HepG2 (cell line): Measurements from ENCODE around the gene P4HTM. TPM values are rescaled to one million over a fixed set of nuclear protein-coding genes. Genes with fewer than 3 reads are reported as not detected.
A peak's percentile ranks its signal among the peaks of the same experiment; 100 is the strongest.

Experiments used
- ARHGAP35 ChIP-seq: sonication (generic); formaldehyde crosslinking; IDR thresholded peaks from 2 replicates; pipeline ENCODE4 v1.9.0; 2022; ENCODE audit warnings: mild to moderate bottlenecking, inconsistent platforms, moderate library complexity, missing genetic modification reagents, borderline replicate concordance
- DNMT3B ChIP-seq: conservative IDR thresholded peaks from 2 replicates; pipeline ENCODE4 v1.6.1; 2016; ENCODE audit warnings: missing biosample characterization, control low read depth
- DPF2 ChIP-seq: sonication (generic); formaldehyde crosslinking; IDR thresholded peaks from 2 replicates; pipeline ENCODE4 v1.4.0; 2020; ENCODE audit warnings: mild to moderate bottlenecking, low read depth, missing genetic modification reagents, borderline replicate concordance
- GMEB2 ChIP-seq: IDR thresholded peaks from 2 replicates; pipeline ENCODE4 v1.6.1; 2016; ENCODE audit warnings: missing biosample characterization, missing genetic modification reagents, low read depth
- KDM6A ChIP-seq: IDR thresholded peaks from 2 replicates; pipeline ENCODE4 v1.6.1; 2016; ENCODE audit warnings: low read depth
- PAWR ChIP-seq: sonication (generic); formaldehyde crosslinking; IDR thresholded peaks from 2 replicates; pipeline ENCODE4 v1.4.0; 2020; ENCODE audit warnings: missing genetic modification reagents, mild to moderate bottlenecking, borderline replicate concordance
- TCF7 ChIP-seq: sonication (generic); IDR thresholded peaks from 2 replicates; pipeline ENCODE4 v1.6.1; 2016; ENCODE audit warnings: antibody characterized with exemption, low read depth
- TGIF2 ChIP-seq: IDR thresholded peaks from 2 replicates; pipeline ENCODE4 v1.6.1; 2016; ENCODE audit warnings: control low read depth, missing compliant biosample characterization
- ZEB1 ChIP-seq: IDR thresholded peaks from 2 replicates; pipeline ENCODE4 v1.6.1; 2012; ENCODE audit warnings: mild to moderate bottlenecking, low read depth, inconsistent platforms; ENCODE audit not compliant: insufficient replicate concordance
- ZNF343 ChIP-seq: sonication (generic); formaldehyde crosslinking; IDR thresholded peaks from 2 replicates; pipeline ENCODE4 v1.4.0; 2020; ENCODE audit warnings: mild to moderate bottlenecking, missing genetic modification reagents
- ZNF354B ChIP-seq: sonication (generic); formaldehyde crosslinking; IDR thresholded peaks from 2 replicates; pipeline ENCODE4 v1.8.0; 2022; ENCODE audit warnings: mild to moderate bottlenecking, missing genetic modification reagents
- ZNF704 ChIP-seq: sonication (generic); formaldehyde crosslinking; IDR thresholded peaks from 2 replicates; pipeline ENCODE4 v1.8.1; 2023; ENCODE audit warnings: mild to moderate bottlenecking, inconsistent platforms, moderate library complexity, missing genetic modification reagents, borderline replicate concordance
- polyA plus RNA-seq, 8 experiments: library from polyadenylated mRNA; depleted of rRNA in 3 of 8; stranded (reverse) in 7 of 8; unstranded in 1 of 8; fragments of >200 nt; fragmentation: Illumina TruSeq in 4 of 8; extraction: Trizol in 4 of 8; gene quantifications; 2 replicates each; pipeline versions ENCODE4 v1.2.1 to v1.2.3, GENCODE V29; 2011 to 2016; ENCODE audit warnings: low read depth in 4 of 8, missing spikeins in 1 of 8, mixed read lengths in 1 of 8; ENCODE audit not compliant: insufficient read depth in 1 of 8
- total RNA-seq, 5 experiments: library from RNA; depleted of rRNA; stranded (reverse); fragments of >200 nt; fragmentation: Illumina TruSeq; extraction: Trizol; gene quantifications; 2 replicates each; pipeline ENCODE4 v1.2.3, GENCODE V29; 2016; ENCODE audit warnings: low read depth in 1 of 5
- TF ChIP-seq, protein P1 (sequence below): sonication (generic); formaldehyde crosslinking; IDR thresholded peaks from 2 replicates; pipeline ENCODE4 v1.5.1; 2020; ENCODE audit warnings: missing genetic modification reagents, mild to moderate bottlenecking, borderline replicate concordance
- TF ChIP-seq, protein P2 (sequence below): sonication (generic); formaldehyde crosslinking; IDR thresholded peaks from 2 replicates; pipeline ENCODE4 v1.8.0; 2022; ENCODE audit warnings: mild to moderate bottlenecking, missing genetic modification reagents, moderate library complexity
- TF ChIP-seq, protein P3 (sequence below): sonication (generic); formaldehyde crosslinking; IDR thresholded peaks from 2 replicates; pipeline ENCODE4 v1.8.0; 2022; ENCODE audit warnings: missing genetic modification reagents, mild to moderate bottlenecking, inconsistent platforms, borderline replicate concordance
- TF ChIP-seq, protein P4 (sequence below): sonication (generic); formaldehyde crosslinking; conservative IDR thresholded peaks from 2 replicates; pipeline ENCODE4 v1.4.0; 2020; ENCODE audit warnings: missing genetic modification reagents

P4HTM gene
- total and polyA plus RNA-seq, 2 of the 13 experiments (the other 11 are each of a cell fraction or from before 2014, with no cell fraction given), result 0.01 TPM; not detected in 1

DNA sequence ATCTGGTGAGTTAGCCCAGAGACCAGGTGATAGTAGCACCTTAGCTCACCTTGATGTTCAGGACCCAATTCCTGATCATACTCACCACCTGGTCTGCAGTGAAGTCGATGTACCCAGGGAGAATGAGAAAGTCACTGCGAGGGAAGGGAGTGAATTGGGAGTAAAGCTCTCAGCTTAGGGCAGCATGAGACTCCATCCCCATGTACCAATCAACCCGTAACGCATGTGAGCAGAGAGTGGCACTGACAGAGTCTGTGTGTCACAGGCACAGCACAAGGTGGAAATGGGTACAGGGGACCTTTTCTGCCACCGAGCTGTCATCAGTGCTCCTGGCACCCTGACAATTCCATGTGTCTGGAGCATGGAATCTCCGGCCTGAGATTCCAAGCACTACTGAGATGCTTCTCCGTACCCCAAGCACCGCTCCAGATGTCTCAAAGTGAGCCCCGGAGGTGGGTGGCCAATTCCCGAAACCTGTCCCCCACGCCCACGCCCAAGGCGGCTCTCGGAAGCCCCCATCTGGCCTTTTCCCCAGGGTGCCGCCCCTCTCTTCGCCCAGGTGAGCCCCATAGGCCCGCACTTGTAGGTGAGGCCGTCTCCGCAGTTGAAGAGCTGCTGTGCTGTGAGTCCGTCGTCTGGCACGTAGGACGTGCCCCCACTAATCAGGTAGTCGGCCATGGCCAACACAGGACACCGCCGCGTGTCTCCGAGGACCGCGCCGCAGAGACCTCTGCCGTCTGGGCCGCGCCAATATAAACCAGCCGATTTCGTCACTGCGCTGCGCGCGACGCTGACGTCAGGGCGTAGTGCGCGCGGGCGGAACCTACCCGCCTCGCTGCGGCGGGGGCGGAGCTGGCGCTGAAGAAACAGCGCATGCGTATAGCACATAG is 38.9 kb downstream of the P4HTM start, which contains the start of gene IMPDH2 (continued):
- TF ChIP-seq, protein P1, sequence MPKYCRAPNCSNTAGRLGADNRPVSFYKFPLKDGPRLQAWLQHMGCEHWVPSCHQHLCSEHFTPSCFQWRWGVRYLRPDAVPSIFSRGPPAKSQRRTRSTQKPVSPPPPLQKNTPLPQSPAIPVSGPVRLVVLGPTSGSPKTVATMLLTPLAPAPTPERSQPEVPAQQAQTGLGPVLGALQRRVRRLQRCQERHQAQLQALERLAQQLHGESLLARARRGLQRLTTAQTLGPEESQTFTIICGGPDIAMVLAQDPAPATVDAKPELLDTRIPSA (CRISPR knock-in tag), result no peak
- TF ChIP-seq, protein P2, sequence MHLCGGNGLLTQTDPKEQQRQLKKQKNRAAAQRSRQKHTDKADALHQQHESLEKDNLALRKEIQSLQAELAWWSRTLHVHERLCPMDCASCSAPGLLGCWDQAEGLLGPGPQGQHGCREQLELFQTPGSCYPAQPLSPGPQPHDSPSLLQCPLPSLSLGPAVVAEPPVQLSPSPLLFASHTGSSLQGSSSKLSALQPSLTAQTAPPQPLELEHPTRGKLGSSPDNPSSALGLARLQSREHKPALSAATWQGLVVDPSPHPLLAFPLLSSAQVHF (CRISPR knock-in tag), result no peak
- TF ChIP-seq ZNF704 (CRISPR knock-in tag), result peak; percentile 89
- TF ChIP-seq ZNF354B, result 0 out of 2 replicates have a peak, but pooled peaks have one; percentile 59
- TF ChIP-seq ARHGAP35, result peak; percentile 75; the same call in 1 of the 2 replicates
- TF ChIP-seq GMEB2 (CRISPR knock-in tag), result peak; percentile 99
- TF ChIP-seq, protein P3, sequence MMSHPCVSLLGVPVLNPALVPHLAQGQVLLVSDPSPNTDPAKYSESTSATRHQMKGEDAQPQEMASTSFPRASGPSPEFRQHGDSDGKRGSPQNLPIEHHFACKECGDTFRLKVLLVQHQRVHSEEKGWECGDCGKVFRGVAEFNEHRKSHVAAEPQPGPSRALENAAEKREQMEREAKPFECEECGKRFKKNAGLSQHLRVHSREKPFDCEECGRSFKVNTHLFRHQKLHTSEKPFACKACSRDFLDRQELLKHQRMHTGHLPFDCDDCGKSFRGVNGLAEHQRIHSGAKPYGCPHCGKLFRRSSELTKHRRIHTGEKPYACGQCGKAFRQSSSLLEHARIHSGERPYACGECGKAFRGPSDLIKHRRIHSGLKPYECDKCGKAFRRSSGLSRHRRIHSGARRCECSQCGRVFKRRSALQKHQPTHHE, result peak; percentile 71; the same call in 1 of the 2 replicates
- TF ChIP-seq PAWR, result no peak
- peak; percentile 85 for TF ChIP-seq TGIF2 (CRISPR knock-in tag)
- TF ChIP-seq KDM6A (CRISPR knock-in tag), result 0 out of 2 replicates have a peak, but pooled peaks have one; percentile 10
- TF ChIP-seq ZNF343 (CRISPR knock-in tag), result peak; percentile 73; the same call in 1 of the 2 replicates
- TF ChIP-seq, protein P4, sequence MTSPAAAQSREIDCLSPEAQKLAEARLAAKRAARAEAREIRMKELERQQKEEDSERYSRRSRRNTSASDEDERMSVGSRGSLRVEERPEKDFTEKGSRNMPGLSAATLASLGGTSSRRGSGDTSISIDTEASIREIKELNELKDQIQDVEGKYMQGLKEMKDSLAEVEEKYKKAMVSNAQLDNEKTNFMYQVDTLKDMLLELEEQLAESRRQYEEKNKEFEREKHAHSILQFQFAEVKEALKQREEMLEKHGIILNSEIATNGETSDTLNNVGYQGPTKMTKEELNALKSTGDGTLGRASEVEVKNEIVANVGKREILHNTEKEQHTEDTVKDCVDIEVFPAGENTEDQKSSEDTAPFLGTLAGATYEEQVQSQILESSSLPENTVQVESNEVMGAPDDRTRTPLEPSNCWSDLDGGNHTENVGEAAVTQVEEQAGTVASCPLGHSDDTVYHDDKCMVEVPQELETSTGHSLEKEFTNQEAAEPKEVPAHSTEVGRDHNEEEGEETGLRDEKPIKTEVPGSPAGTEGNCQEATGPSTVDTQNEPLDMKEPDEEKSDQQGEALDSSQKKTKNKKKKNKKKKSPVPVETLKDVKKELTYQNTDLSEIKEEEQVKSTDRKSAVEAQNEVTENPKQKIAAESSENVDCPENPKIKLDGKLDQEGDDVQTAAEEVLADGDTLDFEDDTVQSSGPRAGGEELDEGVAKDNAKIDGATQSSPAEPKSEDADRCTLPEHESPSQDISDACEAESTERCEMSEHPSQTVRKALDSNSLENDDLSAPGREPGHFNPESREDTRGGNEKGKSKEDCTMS, result 0 out of 2 replicates have a peak, but pooled peaks have one; percentile 64
- no peak for TF ChIP-seq TCF7
- TF ChIP-seq DPF2 (CRISPR knock-in tag), result no peak
- TF ChIP-seq DNMT3B, result peak; percentile 94; the same call in 1 of the 2 replicates
- no peak for TF ChIP-seq ZEB1
